Measurements from ENCODE around the gene PIGV.

DNA sequence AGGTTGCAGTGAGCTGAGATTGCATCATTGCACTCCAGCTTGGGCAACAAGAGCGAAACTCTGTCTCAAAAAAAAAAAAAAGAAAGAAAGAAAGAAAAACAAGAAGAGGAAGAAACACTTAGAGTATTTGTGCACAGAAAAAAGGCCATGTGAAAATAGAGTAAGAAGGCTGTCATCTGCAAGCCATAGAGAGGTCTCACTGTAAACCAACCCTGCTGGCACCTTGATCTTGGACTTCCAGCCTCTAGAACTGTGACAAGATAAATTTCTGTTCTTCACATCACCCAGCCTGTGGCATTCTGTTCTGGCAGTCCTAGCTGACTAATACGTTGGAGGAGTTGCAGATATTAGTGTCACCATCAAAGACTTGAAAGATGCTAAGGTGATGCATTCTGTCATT is 26.6 kb downstream of the PIGV start:
- TF ChIP-seq NFRKB (IDR thresholded peaks at IDR 0.05): no peak
- TF ChIP-seq TARDBP (IDR thresholded peaks at IDR 0.05): no peak
- no peak for TF ChIP-seq FOXM1 (IDR thresholded peaks at IDR 0.05; ENCODE audit: borderline replicate concordance)
- TF ChIP-seq HDGF (IDR thresholded peaks at IDR 0.05; ENCODE audit: borderline replicate concordance): no peak
- no peak for TF ChIP-seq SUZ12 (IDR thresholded peaks at IDR 0.05)
- TF ChIP-seq ARNT (IDR thresholded peaks at IDR 0.05): no peak
- no peak for TF ChIP-seq SP1 (IDR thresholded peaks at IDR 0.05)
- TF ChIP-seq, protein P1, sequence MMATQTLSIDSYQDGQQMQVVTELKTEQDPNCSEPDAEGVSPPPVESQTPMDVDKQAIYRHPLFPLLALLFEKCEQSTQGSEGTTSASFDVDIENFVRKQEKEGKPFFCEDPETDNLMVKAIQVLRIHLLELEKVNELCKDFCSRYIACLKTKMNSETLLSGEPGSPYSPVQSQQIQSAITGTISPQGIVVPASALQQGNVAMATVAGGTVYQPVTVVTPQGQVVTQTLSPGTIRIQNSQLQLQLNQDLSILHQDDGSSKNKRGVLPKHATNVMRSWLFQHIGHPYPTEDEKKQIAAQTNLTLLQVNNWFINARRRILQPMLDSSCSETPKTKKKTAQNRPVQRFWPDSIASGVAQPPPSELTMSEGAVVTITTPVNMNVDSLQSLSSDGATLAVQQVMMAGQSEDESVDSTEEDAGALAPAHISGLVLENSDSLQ (IDR thresholded peaks at IDR 0.05): no peak
- no peak for TF ChIP-seq FOXA1 (IDR thresholded peaks at IDR 0.05)
- TF ChIP-seq BHLHE40 (IDR thresholded peaks at IDR 0.05; ENCODE audit: borderline replicate concordance): no peak
- TF ChIP-seq ZNF384 (IDR thresholded peaks at IDR 0.05): no peak
- TF ChIP-seq ELF4 (IDR thresholded peaks at IDR 0.05): no peak
